ENCODE data around the gene CROT.

- no peak for TF ChIP-seq TAF1 (IDR thresholded peaks at IDR 0.05; ENCODE audit: borderline replicate concordance, low read depth, low read length)
- TF ChIP-seq POLR2A (IDR thresholded peaks at IDR 0.05; ENCODE audit: low read depth, low read length): no peak
- TF ChIP-seq POLR2AphosphoS5 (IDR thresholded peaks at IDR 0.05; ENCODE audit: low read depth, low read length): no peak
Measured at GRCh38 chr7:87424075-87424474, 78.6 kb downstream of the CROT start.
